BLaER1 treated with 17β-estradiol and CSF1 and Interleukin-3, amounts not matched to agents 10 nM and 100 nM (cell line): Measurements from ENCODE around the gene PTPN3.
A peak's percentile ranks its signal among the peaks of the same experiment; 100 is the strongest.
"Not testable (repeated sequence)": the region's sequence is repeated elsewhere in the genome, so short reads cannot be mapped to it uniquely, and the experiment has no call there.

Experiments
- H3K27ac ChIP-seq, 11 experiments: shearing (Covaris generic); formaldehyde crosslinking; 2 replicates each; pipeline ENCODE4 v1.8.1; 2022
- H3K27me3 ChIP-seq, 11 experiments: shearing (Covaris generic); formaldehyde crosslinking; 2 replicates each; pipeline ENCODE4 v1.8.1; 2022
- H3K36me3 ChIP-seq, 11 experiments: shearing (Covaris generic); formaldehyde crosslinking; 2 replicates each; pipeline ENCODE4 v1.8.1; 2022
- H3K4me1 ChIP-seq, 10 experiments: shearing (Covaris generic); formaldehyde crosslinking; 2 replicates each; pipeline ENCODE4 v1.8.1; 2022
- H3K4me2 ChIP-seq, 11 experiments: shearing (Covaris generic); formaldehyde crosslinking; 2 replicates each; pipeline ENCODE4 v1.8.1; 2022
- H3K4me3 ChIP-seq, 10 experiments: shearing (Covaris generic); formaldehyde crosslinking; 2 replicates each; pipeline ENCODE4 v1.8.1; 2022
- H3K9ac ChIP-seq, 11 experiments: shearing (Covaris generic); formaldehyde crosslinking; 2 replicates each; pipeline ENCODE4 v1.8.1; 2022
- H3K9me3 ChIP-seq, 11 experiments: shearing (Covaris generic); formaldehyde crosslinking; replicated peaks in 1 of 11; 2 replicates each; pipeline ENCODE4 v1.8.1; 2022
- H4K20me1 ChIP-seq, 11 experiments: shearing (Covaris generic); formaldehyde crosslinking; 2 replicates each; pipeline ENCODE4 v1.8.1; 2022
- Cebpa-rat ChIP-seq, 11 experiments: shearing (Covaris generic); IDR thresholded peaks; 2 replicates each; pipeline ENCODE4 v1.8.1; 2022

PTPN3 gene

GRCh38 chr9:109372246-109372645 is 125.9 kb downstream of the PTPN3 start:
- Histone ChIP-seq H3K4me1 (peaks cover 0 to 25% (median 16%) of the 10 kb centered on the region in 10 experiments; a peak in 13 of 20 replicates), H3K9me3 (peaks cover 16 to 42% (median 19%) of the 10 kb centered on the region in 11 experiments), H3K4me2 (no peak overlapping the region), H3K4me3 (no peak overlapping the region), H3K27me3 (no peaks in the 10 kb centered on the region), H3K27ac (no peak overlapping the region), H3K9ac (no peak overlapping the region), H3K36me3 (no peaks in the 10 kb centered on the region), H4K20me1 (no peaks in the 10 kb centered on the region)
- no peak for TF ChIP-seq Cebpa-rat (IDR thresholded peaks at IDR 0.05)

- no peak overlapping the region for H3K4me2 ChIP-seq
- H3K9me3 ChIP-seq, result peaks cover 16 to 42% (median 19%) of the 10 kb centered on the region in 11 experiments
- no peaks in the 10 kb centered on the region for H4K20me1 ChIP-seq
- no peaks in the 10 kb centered on the region for H3K36me3 ChIP-seq
- no peak overlapping the region for H3K4me3 ChIP-seq
- TF ChIP-seq Cebpa-rat (IDR thresholded peaks at IDR 0.05), result no peak
- peaks cover 0 to 25% (median 16%) of the 10 kb centered on the region in 10 experiments; a peak in 13 of 20 replicates for H3K4me1 ChIP-seq
- no peaks in the 10 kb centered on the region for H3K27me3 ChIP-seq
- no peak overlapping the region for H3K9ac ChIP-seq
- H3K27ac ChIP-seq, result no peak overlapping the region
These were observed 126.7 kb downstream of the PTPN3 start for GRCh38 chr9:109371374-109371773.

GRCh38 chr9:109369285-109369684 is 128.8 kb downstream of the PTPN3 start:
- peaks cover 0 to 25% (median 16%) of the 10 kb centered on the region in 10 experiments; a peak in 13 of 20 replicates for H3K4me1 ChIP-seq
- no peaks in the 10 kb centered on the region for H3K36me3 ChIP-seq
- no peaks in the 10 kb centered on the region for H3K27me3 ChIP-seq
- H3K4me2 ChIP-seq, result peak overlapping the region in 6 of 11 experiments; percentile 2 to 67 (median 38); a peak in 10 of 22 replicates
- H3K27ac ChIP-seq, result no peak overlapping the region
- H4K20me1 ChIP-seq, result no peaks in the 10 kb centered on the region
- TF ChIP-seq Cebpa-rat (IDR thresholded peaks at IDR 0.05), result no peak
- H3K9ac ChIP-seq, result no peak overlapping the region
- H3K4me3 ChIP-seq, result no peak overlapping the region
- peaks cover 16 to 32% (median 19%) of the 10 kb centered on the region in 11 experiments for H3K9me3 ChIP-seq

GRCh38 chr9:109360771-109361170 is 137.3 kb downstream of the PTPN3 start:
- TF ChIP-seq Cebpa-rat (IDR thresholded peaks at IDR 0.05), result no peak
- Histone ChIP-seq H3K27me3 (no peaks in the 10 kb centered on the region), H3K4me1 (no peaks in the 10 kb centered on the region)

GRCh38 chr9:109358968-109359603 is 139.0 kb downstream of the PTPN3 start:
- not testable (repeated sequence) for H3K27ac ChIP-seq, H3K4me1 ChIP-seq, H3K9ac ChIP-seq, H3K9me3 ChIP-seq, H3K27me3 ChIP-seq, H3K36me3 ChIP-seq, H3K4me3 ChIP-seq, H4K20me1 ChIP-seq, H3K4me2 ChIP-seq

More at GRCh38 chr9:109360771-109361170, 137.3 kb downstream of the PTPN3 start:
- H4K20me1 ChIP-seq, result no peaks in the 10 kb centered on the region
- no peak overlapping the region for H3K9ac ChIP-seq
- H3K9me3 ChIP-seq, result peaks cover 0 to 5% (median 0%) of the 10 kb centered on the region in 11 experiments; a peak in 3 of 22 replicates
- H3K4me3 ChIP-seq, result no peak overlapping the region
- no peaks in the 10 kb centered on the region for H3K36me3 ChIP-seq
- no peak overlapping the region for H3K27ac ChIP-seq
- H3K4me2 ChIP-seq, result no peak overlapping the region

GRCh38 chr9:109355564-109356297 is 142.4 kb downstream of the PTPN3 start:
- no peaks in the 10 kb centered on the region for H3K27me3 ChIP-seq
- H3K4me2 ChIP-seq, result no peak overlapping the region
- no peak overlapping the region for H3K4me3 ChIP-seq
- TF ChIP-seq Cebpa-rat (IDR thresholded peaks at IDR 0.05), result no peak
- no peaks in the 10 kb centered on the region for H3K36me3 ChIP-seq
- H3K27ac ChIP-seq, result no peak overlapping the region
- no peaks in the 10 kb centered on the region for H4K20me1 ChIP-seq
- no peak overlapping the region for H3K9ac ChIP-seq
- no peaks in the 10 kb centered on the region for H3K4me1 ChIP-seq
- peaks cover 0 to 5% (median 0%) of the 10 kb centered on the region in 11 experiments; a peak in 3 of 22 replicates for H3K9me3 ChIP-seq

DNA sequence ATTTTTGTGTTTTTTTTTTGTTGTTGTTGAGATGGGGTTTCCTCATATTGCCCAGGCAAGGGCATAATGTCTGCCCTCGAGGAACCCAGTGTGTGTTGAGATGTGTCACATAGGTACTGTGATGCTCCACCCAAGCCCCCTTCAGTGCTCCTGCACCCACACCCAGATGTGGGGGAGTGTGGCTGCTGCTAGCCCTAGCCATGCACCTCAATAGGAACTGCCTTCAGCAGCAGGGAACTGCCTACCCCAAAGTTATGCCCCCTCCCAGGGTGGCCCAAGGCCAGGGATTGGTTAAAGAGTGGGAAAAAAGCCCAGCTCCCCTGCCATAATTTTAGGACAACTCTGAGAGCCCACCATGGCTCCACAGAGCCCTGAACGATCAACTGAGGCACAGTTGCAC is 143.9 kb downstream of the PTPN3 start:
- H3K27me3 ChIP-seq, result no peaks in the 10 kb centered on the region
- H3K4me1 ChIP-seq, result no peaks in the 10 kb centered on the region
- no peak overlapping the region for H3K4me3 ChIP-seq
- H3K9ac ChIP-seq, result no peak overlapping the region
- no peaks in the 10 kb centered on the region for H3K36me3 ChIP-seq
- no peak overlapping the region for H3K4me2 ChIP-seq
- peaks cover 0 to 5% (median 0%) of the 10 kb centered on the region in 11 experiments; a peak in 3 of 22 replicates for H3K9me3 ChIP-seq
- no peaks in the 10 kb centered on the region for H4K20me1 ChIP-seq
- no peak for TF ChIP-seq Cebpa-rat (IDR thresholded peaks at IDR 0.05)
- H3K27ac ChIP-seq, result no peak overlapping the region

DNA sequence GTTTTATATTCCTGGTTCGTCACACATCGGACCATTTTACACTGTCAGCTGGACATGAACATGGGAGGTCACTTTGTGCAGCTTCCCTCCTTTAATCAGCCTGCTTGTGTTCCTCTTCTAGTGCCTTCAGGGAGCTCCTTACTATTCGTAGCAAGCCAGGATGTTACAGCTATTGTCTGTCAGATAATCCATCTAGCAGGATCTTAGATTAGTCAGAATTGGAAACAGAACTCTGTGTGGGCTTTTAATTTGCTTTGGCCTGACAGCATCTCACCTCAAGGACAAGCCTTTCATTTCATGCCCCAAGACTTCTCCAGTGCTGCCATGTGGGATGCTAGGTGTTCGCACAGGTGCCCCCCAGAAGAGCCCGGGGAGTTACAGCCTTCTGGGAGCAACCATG is 147.1 kb downstream of the PTPN3 start:
- Histone ChIP-seq H3K9ac (no peak overlapping the region), H3K4me1 (no peaks in the 10 kb centered on the region), H3K4me3 (no peak overlapping the region), H3K27me3 (no peaks in the 10 kb centered on the region), H4K20me1 (no peaks in the 10 kb centered on the region), H3K4me2 (no peak overlapping the region), H3K9me3 (peaks cover 0 to 3% (median 0%) of the 10 kb centered on the region in 11 experiments; a peak in 1 of 22 replicates), H3K36me3 (no peaks in the 10 kb centered on the region), H3K27ac (no peak overlapping the region)
- no peak for TF ChIP-seq Cebpa-rat (IDR thresholded peaks at IDR 0.05)

DNA sequence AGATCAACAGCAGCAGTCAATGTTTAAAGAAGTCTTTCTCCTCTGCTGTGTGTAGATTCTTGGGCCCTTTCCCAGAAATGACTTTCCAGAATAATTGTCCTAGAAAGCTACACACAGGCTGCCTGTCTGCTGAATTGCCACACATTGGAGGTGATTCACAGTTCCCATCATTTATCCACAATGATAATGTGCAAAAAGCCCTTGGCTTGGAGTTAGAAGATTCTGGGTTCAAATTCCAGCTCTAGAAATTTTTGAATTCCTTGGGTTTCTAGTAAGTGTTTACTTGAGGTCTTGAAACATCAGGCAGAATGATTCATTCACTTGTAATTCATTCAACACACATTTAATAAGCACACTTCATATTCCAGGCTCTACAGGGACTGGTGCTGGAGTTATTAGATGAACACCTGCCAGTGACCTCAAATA is 148.7 kb downstream of the PTPN3 start:
- H3K4me2 ChIP-seq, result no peak overlapping the region
- no peak overlapping the region for H3K27ac ChIP-seq
- no peaks in the 10 kb centered on the region for H3K9me3 ChIP-seq
- H3K4me3 ChIP-seq, result no peak overlapping the region
- no peaks in the 10 kb centered on the region for H3K27me3 ChIP-seq
- no peak for TF ChIP-seq Cebpa-rat (IDR thresholded peaks at IDR 0.05)
- H3K9ac ChIP-seq, result no peak overlapping the region
- H4K20me1 ChIP-seq, result no peaks in the 10 kb centered on the region
- no peaks in the 10 kb centered on the region for H3K36me3 ChIP-seq
- peaks cover 0 to 4% (median 0%) of the 10 kb centered on the region in 10 experiments; a peak in 1 of 20 replicates for H3K4me1 ChIP-seq
